Measurements from ENCODE around the gene ATP8B4.
A peak's percentile ranks its signal among the peaks of the same experiment; 100 is the strongest.

Gene ATP8B4

GRCh38 chr15:50024281-50024680, 94.8 kb downstream of the ATP8B4 start:
- no peak for DNase-seq

GRCh38 chr15:50018491-50018890, 100.5 kb downstream of the ATP8B4 start:
- no peak for DNase-seq

GRCh38 chr15:50017522-50017921, 101.5 kb downstream of the ATP8B4 start:
- no peak for DNase-seq

- DNase-seq = no peak
Measured at GRCh38 chr15:50016951-50017350, 102.1 kb downstream of the ATP8B4 start.

- DNase-seq = no peak
Measured at GRCh38 chr15:50012790-50013189, 106.2 kb downstream of the ATP8B4 start.

GRCh38 chr15:50009634-50010033, 109.4 kb downstream of the ATP8B4 start:
- DNase-seq = no peak

- peak in 55 of 56 donors; percentile 2 to 90 (median 73) for DNase-seq
Measured at GRCh38 chr15:50003786-50004334, 115.2 kb downstream of the ATP8B4 start.

- no peak for DNase-seq
Measured at GRCh38 chr15:49991587-49991986, 127.4 kb downstream of the ATP8B4 start.

GRCh38 chr15:49990835-49991545, 128.0 kb downstream of the ATP8B4 start:
- no peak for DNase-seq

- DNase-seq = no peak
Measured at GRCh38 chr15:49989498-49989897, 129.5 kb downstream of the ATP8B4 start.

- DNase-seq = no peak
Measured at GRCh38 chr15:49988766-49989165, 130.3 kb downstream of the ATP8B4 start.

GRCh38 chr15:49987896-49988295, 131.1 kb downstream of the ATP8B4 start:
- DNase-seq = no peak

GRCh38 chr15:49987198-49987785, 131.7 kb downstream of the ATP8B4 start:
- no peak for DNase-seq

- no peak for DNase-seq
Measured at GRCh38 chr15:49986326-49986725, 132.7 kb downstream of the ATP8B4 start.

- DNase-seq = no peak
Measured at GRCh38 chr15:49985463-49985862, 133.6 kb downstream of the ATP8B4 start.

GRCh38 chr15:49984436-49984835, 134.6 kb downstream of the ATP8B4 start:
- DNase-seq = no peak

- DNase-seq = no peak
Measured at GRCh38 chr15:49982584-49982983, 136.4 kb downstream of the ATP8B4 start.

GRCh38 chr15:49979705-49980382, 139.2 kb downstream of the ATP8B4 start:
- DNase-seq = no peak

- DNase-seq = no peak
Measured at GRCh38 chr15:49978121-49978520, 140.9 kb downstream of the ATP8B4 start.

GRCh38 chr15:49977306-49977705, 141.7 kb downstream of the ATP8B4 start:
- DNase-seq = no peak

- DNase-seq = no peak
Measured at GRCh38 chr15:49964551-49964950, 154.5 kb downstream of the ATP8B4 start.

- no peak for DNase-seq
Measured at GRCh38 chr15:49964061-49964460, 155.0 kb downstream of the ATP8B4 start.
